SKM-1 treated with dmso at 0.1 percent for 144 hours (cell line): ENCODE data around the gene NPAS4.
A peak's percentile ranks its signal among the peaks of the same experiment; 100 is the strongest.
"Not testable (repeated sequence)": the region's sequence is repeated elsewhere in the genome, so short reads cannot be mapped to it uniquely, and the experiment has no call there.

Source experiments
- DNase-seq: peaks from one replicate; lab custom pipeline; 2025; ENCODE audit not compliant: unreplicated experiment; lab: John Stamatoyannopoulos, UW

The NPAS4 gene

GRCh38 chr11:66417000-66417399, 3.8 kb upstream of the NPAS4 start:
- no peak for DNase-seq

GRCh38 chr11:66418168-66418985, 2.5 kb upstream of the NPAS4 start:
- peak; percentile 64 for DNase-seq

- no peak for DNase-seq
Observed at GRCh38 chr11:66418986-66419308, 1.9 kb upstream of the NPAS4 start.

GRCh38 chr11:66419825-66420224, 1.0 kb upstream of the NPAS4 start:
- no peak for DNase-seq

GRCh38 chr11:66421492-66422205, 814 bp downstream of the NPAS4 start:
- peak; percentile 48 for DNase-seq

GRCh38 chr11:66426314-66426713, 5.5 kb downstream of the NPAS4 start:
- DNase-seq = no peak

- DNase-seq = no peak
Observed at GRCh38 chr11:66428933-66429332, 8.1 kb downstream of the NPAS4 start.

GRCh38 chr11:66429983-66430602, 9.3 kb downstream of the NPAS4 start:
- peak; percentile 62 for DNase-seq

GRCh38 chr11:66431287-66431686, 10.5 kb downstream of the NPAS4 start:
- DNase-seq = not testable (repeated sequence)

- DNase-seq = not testable (repeated sequence)
Observed at GRCh38 chr11:66431871-66432329, 11.1 kb downstream of the NPAS4 start.

- DNase-seq = no peak
Observed at GRCh38 chr11:66432597-66432996, 11.8 kb downstream of the NPAS4 start.

GRCh38 chr11:66437979-66438503, 17.2 kb downstream of the NPAS4 start:
- no peak for DNase-seq

GRCh38 chr11:66438504-66439466, 17.9 kb downstream of the NPAS4 start, which contains the start of gene MRPL11:
Gene MRPL11 (minus strand): TSS chr11:66438848. CDS start chr11:66438754, 94 bp downstream.
- peak; percentile 95 for DNase-seq

- DNase-seq = not testable (repeated sequence)
Observed at GRCh38 chr11:66440101-66440939, 19.5 kb downstream of the NPAS4 start.

GRCh38 chr11:66440940-66441282, 20.1 kb downstream of the NPAS4 start:
- not testable (repeated sequence) for DNase-seq

- peak; percentile 97 for DNase-seq
Observed at GRCh38 chr11:66443602-66444001, 22.8 kb downstream of the NPAS4 start.

- no peak for DNase-seq
Observed at GRCh38 chr11:66447012-66447411, 26.2 kb downstream of the NPAS4 start.

- no peak for DNase-seq
Observed at GRCh38 chr11:66448523-66448922, 27.7 kb downstream of the NPAS4 start.

GRCh38 chr11:66450560-66450959, 29.7 kb downstream of the NPAS4 start:
- DNase-seq = peak; percentile 48

- DNase-seq = no peak
Observed at GRCh38 chr11:66451663-66452062, 30.8 kb downstream of the NPAS4 start.
